Jurkat, Clone E6-1 (cell line): ENCODE measurements around the gene BICD2. TPM values are rescaled to one million over a fixed set of nuclear protein-coding genes. Genes with fewer than 3 reads are reported as not detected.
"Not testable (repeated sequence)": the region's sequence is repeated elsewhere in the genome, so short reads cannot be mapped to it uniquely, and the experiment has no call there.

Experiments
- DNase-seq: peaks from one replicate; pipeline ENCODE4 v3.0.0-alpha.2; 2011; ENCODE audit warnings: low read depth, low spot score
- H3K4me3 ChIP-seq: 2 replicates; pipeline ENCODE4 v1.5.1; 2011; ENCODE audit warnings: mild to moderate bottlenecking, low read length, control low read depth, moderate library complexity
- polyA plus RNA-seq: library from polyadenylated mRNA; unstranded; fragments of >200 nt; gene quantifications from one replicate; pipeline ENCODE4 v1.2.1, GENCODE V29; 2012; ENCODE audit warnings: missing spikeins; ENCODE audit not compliant: insufficient read length, insufficient read depth

Gene BICD2
- polyA plus RNA-seq = 13.2 TPM

GRCh38 chr9:92764381-92764987 is at the start of gene BICD2:
TSS of gene BICD2 (minus strand) at chr9:92764833. CDS start at chr9:92764744, 89 bp downstream.
- no peak for DNase-seq
- H3K4me3 ChIP-seq = peak within 1 kb of the TSS; percentile 90

GRCh38 chr9:92809629-92810326 is 45.1 kb upstream of the BICD2 start:
- DNase-seq, H3K4me3 ChIP-seq: not testable (repeated sequence)

GRCh38 chr9:92808726-92809451 is 44.3 kb upstream of the BICD2 start:
- DNase-seq = no peak
- H3K4me3 ChIP-seq = no peak overlapping the region; the same call in 1 of the 2 replicates

GRCh38 chr9:92807757-92808725 is 43.4 kb upstream of the BICD2 start:
- DNase-seq = no peak
- peak overlapping the region; percentile 5; the same call in 1 of the 2 replicates for H3K4me3 ChIP-seq

- DNase-seq = no peak
- H3K4me3 ChIP-seq = no peak overlapping the region
Measured at GRCh38 chr9:92807031-92807756, 42.6 kb upstream of the BICD2 start.

GRCh38 chr9:92804727-92805126 is 40.1 kb upstream of the BICD2 start:
- H3K4me3 ChIP-seq = no peak overlapping the region
- DNase-seq = no peak

- H3K4me3 ChIP-seq = no peak overlapping the region
Measured at GRCh38 chr9:92798358-92798757, 33.7 kb upstream of the BICD2 start.

GRCh38 chr9:92796337-92796804 is 31.7 kb upstream of the BICD2 start:
- H3K4me3 ChIP-seq, DNase-seq: not testable (repeated sequence)

More at GRCh38 chr9:92798358-92798757, 33.7 kb upstream of the BICD2 start:
- no peak for DNase-seq

GRCh38 chr9:92795598-92796336 is 31.1 kb upstream of the BICD2 start:
- H3K4me3 ChIP-seq = no peak overlapping the region
- no peak for DNase-seq

GRCh38 chr9:92795000-92795399 is 30.4 kb upstream of the BICD2 start:
- no peak for DNase-seq
- no peak overlapping the region for H3K4me3 ChIP-seq

GRCh38 chr9:92794426-92794825 is 29.8 kb upstream of the BICD2 start:
- no peak for DNase-seq

GRCh38 chr9:92790542-92791527 is 26.2 kb upstream of the BICD2 start:
- DNase-seq = peak; percentile 61
- no peak overlapping the region for H3K4me3 ChIP-seq

More at GRCh38 chr9:92794426-92794825, 29.8 kb upstream of the BICD2 start:
- no peak overlapping the region for H3K4me3 ChIP-seq

GRCh38 chr9:92786298-92786697 is 21.7 kb upstream of the BICD2 start:
- no peak for DNase-seq
- H3K4me3 ChIP-seq = no peak overlapping the region

GRCh38 chr9:92781899-92782298 is 17.3 kb upstream of the BICD2 start:
- no peak overlapping the region for H3K4me3 ChIP-seq
- no peak for DNase-seq

- DNase-seq = no peak
- no peak overlapping the region for H3K4me3 ChIP-seq
Measured at GRCh38 chr9:92780206-92780605, 15.6 kb upstream of the BICD2 start.

- no peak for DNase-seq
- H3K4me3 ChIP-seq = no peak overlapping the region
Measured at GRCh38 chr9:92775466-92775865, 10.8 kb upstream of the BICD2 start.
